Heart right ventricle (tissue), 16 donors: ENCODE results near the gene MYH14. TPM values are rescaled to one million over a fixed set of nuclear protein-coding genes. Genes with fewer than 3 reads are reported as not detected.

ENCODE experiments used
- ATAC-seq, 8 donors: fragments of 200-7000 bp; cut with Tn5 transposase; one replicate each; pipeline ENCODE4 v1.9.1; 2020; ENCODE audit warnings: mild to moderate bottlenecking in 8 of 8, moderate library complexity in 8 of 8, moderate number of reproducible peaks in 1 of 8
- DNase-seq, 2 donors: peaks; one replicate each; pipeline ENCODE4 v3.0.0-alpha.2; 2020
- H3K27ac ChIP-seq, 10 donors: fragments of 200-600 bp; sonication (generic) in 2 of 10; one replicate each; pipeline versions ENCODE4 v1.5.0 to v1.8.0; 2020 to 2022; ENCODE audit warnings: mild to moderate bottlenecking in 3 of 10
- H3K27me3 ChIP-seq, 7 donors: fragments of 200-600 bp; one replicate each; pipeline ENCODE4 v1.8.0; 2021 to 2022; ENCODE audit warnings: mild to moderate bottlenecking in 2 of 7
- H3K36me3 ChIP-seq, 9 donors: fragments of 200-600 bp; sonication (generic) in 1 of 9; one replicate each; pipeline versions ENCODE4 v1.5.0 to v1.8.0; 2020 to 2022; ENCODE audit warnings: mild to moderate bottlenecking in 2 of 9
- H3K4me1 ChIP-seq, 9 donors: fragments of 200-600 bp; sonication (generic) in 1 of 9; one replicate each; pipeline versions ENCODE4 v1.5.0 to v1.8.0; 2020 to 2022; ENCODE audit warnings: mild to moderate bottlenecking in 4 of 9
- H3K4me3 ChIP-seq, 10 donors: fragments of 200-600 bp; sonication (generic) in 2 of 10; one replicate each; pipeline versions ENCODE4 v1.5.0 to v1.8.0; 2020 to 2022; ENCODE audit warnings: mild to moderate bottlenecking in 7 of 10, moderate library complexity in 2 of 10
- H3K9me3 ChIP-seq, 11 donors: fragments of 200-600 bp in 10 of 11; sonication (generic) in 2 of 11; one replicate each; pipeline versions ENCODE4 v1.5.0 to v1.8.0; 2013 to 2022; ENCODE audit warnings: mild to moderate bottlenecking in 2 of 11, control low read depth in 1 of 11, moderate library complexity in 1 of 11
- CTCF ChIP-seq, 9 donors: fragments of 200-600 bp; sonication (generic) in 2 of 9; IDR thresholded peaks; one replicate each; pipeline versions ENCODE4 v1.5.0 to v1.8.0; 2021 to 2022; ENCODE audit warnings: antibody characterized with exemption in 9 of 9, mild to moderate bottlenecking in 5 of 9, moderate library complexity in 1 of 9
- WGBS, 2 donors: extraction: QIAGEN DNeasy Blood & Tissue Kit; methylation state at CpG; one replicate each; pipeline ENCODE4 v1.1.7; 2013; ENCODE audit warnings: inconsistent platforms in 1 of 2; 5-methylcytosine and 5-hydroxymethylcytosine counted together
- intact Hi-C, 10 donors: fragments of 100-400 bp; cut with DNase I; formaldehyde crosslinking; loops; one replicate each; pipeline versions ENCODE4 v1.11.1 to v1.14.2; 2022
- polyA plus RNA-seq, 2 donors: library from polyadenylated mRNA; stranded (reverse); fragments of 200-250 nt; gene quantifications; one replicate each; pipeline ENCODE4 v1.2.3, GENCODE V29; 2013
- total RNA-seq, 10 donors: library from RNA; stranded (reverse); fragmentation: NEBNext Ultra II Directional in 3 of 10; extraction: Animal tissue kit (Norgen Biotek cat#: 25700) in 3 of 10; gene quantifications; one replicate each; pipeline versions ENCODE4 v1.2.1 to v1.2.4, GENCODE V29; 2021 to 2023
- donor health status: Arrhythmogenic right ventricular cardiomyopathy.
- donor health status: ischemic (EF 13 %, LVEDD 7.1; RV severe dilation, severe dysfunction).
- donor health status: healthy with polysubstance abuse.
- donor health status: DM: no; HTN: yes; CAD: no.
- donor health status: DM: no; HTN: no; CAD: no.
- donor health status: ischemic (EF 25% LVEDD 6.9; RV normal size, moderate dysfunction).
- donor health status: ischemic (EF 25% LVEDD 5.7; RV mildly dilated, moderate dysfunction).
- donor health status: healthy.
- donor health status: DM: yes; HTN: yes; CAD: no.
- donor health status: Ischemic cardiomyopathy.
- donor health status: ischemic (EF 35%, LVEDD 5.7; RV mildly dilated, moderate dysfunction).
- donor health status: nonischemic (EF 11% LVEDD 7.7; RV severe dilation, severe dysfunction).
- donor health status: DM: yes; HTN: yes; CAD: no.
- donor health status: PGD.
- donor health status: ischemic (EF 29% LVEDD 5.4; RV normal size, mild dysfunction).
- donor health status: nonischemic (EF 23%, LVEDD 6.1; RV moderate dilation, normal function).

Gene MYH14
- total and polyA plus RNA-seq, 12 donors: 29.3 to 149 (median 102) TPM

- no peak overlapping the region for H3K4me3 ChIP-seq
- no peak for TF ChIP-seq CTCF (IDR thresholded peaks at IDR 0.05)
- ATAC-seq: peak in 1 of 8 donors; percentile 13
Observed at GRCh38 chr19:50242581-50242980, 39.2 kb downstream of the MYH14 start.

GRCh38 chr19:50244695-50245094, 41.3 kb downstream of the MYH14 start:
- H3K9me3 ChIP-seq: no peaks in the 10 kb centered on the region
- ATAC-seq (no peak), DNase-seq (no peak)
- H3K4me3 ChIP-seq: no peak overlapping the region
- H3K27me3 ChIP-seq: no peaks in the 10 kb centered on the region
- no peak overlapping the region for H3K27ac ChIP-seq
- intact Hi-C loops: no loop called here
- peaks cover 0 to 15% (median 0%) of the 10 kb centered on the region in 9 donors for H3K36me3 ChIP-seq
- no peaks in the 10 kb centered on the region for H3K4me1 ChIP-seq
- WGBS, 2 donors: 44 to 61% methylated on average over 9 of the region's 9 CpGs
- TF ChIP-seq CTCF (IDR thresholded peaks at IDR 0.05): no peak

More at GRCh38 chr19:50242581-50242980, 39.2 kb downstream of the MYH14 start:
- intact Hi-C loops: no loop called here
- Histone ChIP-seq H3K27ac (no peak overlapping the region), H3K9me3 (no peaks in the 10 kb centered on the region), H3K4me1 (no peaks in the 10 kb centered on the region), H3K36me3 (peaks cover 0 to 13% (median 0%) of the 10 kb centered on the region in 9 donors), H3K27me3 (no peaks in the 10 kb centered on the region)
- 82 to 90% methylated on average over 6 of the region's 6 CpGs for WGBS, 2 donors
- no peak for DNase-seq

GRCh38 chr19:50248413-50248812, 45.0 kb downstream of the MYH14 start:
- 90 to 92% methylated on average over 10 of the region's 10 CpGs for WGBS, 2 donors
- Histone ChIP-seq H3K4me3 (no peak overlapping the region), H3K36me3 (peaks cover 0 to 38% (median 0%) of the 10 kb centered on the region in 9 donors), H3K27me3 (no peaks in the 10 kb centered on the region), H3K4me1 (no peaks in the 10 kb centered on the region), H3K9me3 (peaks cover 0 to 15% (median 3%) of the 10 kb centered on the region in 11 donors), H3K27ac (no peak overlapping the region)
- TF ChIP-seq CTCF (IDR thresholded peaks at IDR 0.05): no peak
- intact Hi-C loops: no loop called here
- ATAC-seq: no peak
- DNase-seq: no peak

GRCh38 chr19:50248826-50249225, 45.4 kb downstream of the MYH14 start:
- Histone ChIP-seq H3K4me3 (no peak overlapping the region), H3K4me1 (no peaks in the 10 kb centered on the region), H3K27ac (no peak overlapping the region), H3K36me3 (peaks cover 0 to 42% (median 0%) of the 10 kb centered on the region in 9 donors), H3K9me3 (peaks cover 0 to 19% (median 3%) of the 10 kb centered on the region in 11 donors), H3K27me3 (no peaks in the 10 kb centered on the region)
- no peak for TF ChIP-seq CTCF (IDR thresholded peaks at IDR 0.05)
- ATAC-seq (peak in 1 of 8 donors; percentile 47), DNase-seq (no peak)
- 87 to 91% methylated on average over 17 to 19 of the region's 19 CpGs for WGBS, 2 donors
- intact Hi-C loops: no loop called here
